HepG2 (cell line): ENCODE measurements around the gene CAPN15. TPM values are rescaled to one million over a fixed set of nuclear protein-coding genes. Genes with fewer than 3 reads are reported as not detected.

ENCODE experiments used
- ATAC-seq: fragments of 200-7000 bp; cut with Tn5 transposase; 3 replicates; pipeline ENCODE4 v1.9.1; 2020; ENCODE audit warnings: mild to moderate bottlenecking, moderate library complexity
- BruUV-seq: library from RNA; stranded (reverse); fragments of 400-500 nt; replicated peaks from 2 replicates; lab custom pipeline; 2021; lab: Mats Ljungman, UMichigan
- CTCF ChIA-PET: fragments of 300-600 bp; formaldehyde crosslinking; extraction: SDS; loops from one replicate; lab custom pipeline; 2021; ENCODE audit warnings: low total read pairs, inconsistent platforms, low intra/inter-chr PET ratio; lab: Yijun Ruan, JAX
- POLR2A ChIA-PET: fragments of 350-600 bp; sonication (Branson Sonifier 250); formaldehyde crosslinking; loops from one replicate; lab custom pipeline; 2020; ENCODE audit warnings: antibody characterized with exemption, inconsistent platforms; lab: Yijun Ruan, JAX
- DNase-seq: peaks from one replicate; pipeline ENCODE4 v3.0.0-alpha.2; 2015; ENCODE audit warnings: low spot score
- FAIRE-seq: peaks from 3 replicates; lab custom pipeline; 2011; peaks lifted over from hg19 to GRCh38; lab: Jason Lieb, UNC
- H2AFZ ChIP-seq: one replicate; pipeline ENCODE4 v1.6.1; 2011; ENCODE audit warnings: low read length, inconsistent platforms
- H3K27ac ChIP-seq: fragments of 300-600 bp; 3 replicates; pipeline ENCODE4 v1.8.0; 2011; ENCODE audit warnings: mixed run types, mild to moderate bottlenecking, mixed read lengths, low read length, inconsistent platforms; ENCODE audit not compliant: insufficient read depth; ENCODE audit errors: extremely low read length
- H3K27me3 ChIP-seq, 2 experiments: fragments of 200-600 bp in 1 of 2; 2 replicates in 1 of 2; 3 replicates in 1 of 2; pipeline versions ENCODE4 v1.6.0 to v1.8.0; 2011; ENCODE audit warnings: low read length in 2 of 2, mild to moderate bottlenecking in 2 of 2, moderate library complexity in 2 of 2, inconsistent platforms in 1 of 2; ENCODE audit not compliant: insufficient read depth in 2 of 2, control insufficient read depth in 1 of 2
- H3K36me3 ChIP-seq, 2 experiments: fragments of 200-600 bp in 1 of 2; replicated peaks in 1 of 2; 2 replicates in 1 of 2; 3 replicates in 1 of 2; pipeline versions ENCODE4 v1.5.1 to v1.8.0; 2011; ENCODE audit warnings: low read length in 2 of 2, inconsistent platforms in 1 of 2; ENCODE audit not compliant: insufficient read depth in 2 of 2, control insufficient read depth in 1 of 2
- H3K4me1 ChIP-seq: 2 replicates; pipeline ENCODE4 v1.5.1; 2012; ENCODE audit warnings: low read length, inconsistent platforms; ENCODE audit not compliant: insufficient read depth
- H3K4me2 ChIP-seq: 2 replicates; pipeline ENCODE4 v1.6.0; 2011; ENCODE audit warnings: low read depth, low read length, inconsistent platforms
- H3K4me3 ChIP-seq, 3 experiments: fragments of 200-600 bp in 1 of 3; sonication (generic), shearing (Covaris generic) in 1 of 3; replicated peaks in 1 of 3; 2 replicates each; pipeline ENCODE4 v1.5.1; 2011 to 2016; ENCODE audit warnings: low read length in 3 of 3, inconsistent platforms in 2 of 3, low read depth in 2 of 3, mild to moderate bottlenecking in 2 of 3, control low read depth in 1 of 3, mixed read lengths in 1 of 3; ENCODE audit not compliant: insufficient read depth in 1 of 3
- H3K79me2 ChIP-seq: one replicate; pipeline ENCODE4 v1.6.1; 2011; ENCODE audit warnings: low read length, inconsistent platforms; ENCODE audit not compliant: insufficient read depth
- H3K9ac ChIP-seq: 2 replicates; pipeline ENCODE4 v1.6.0; 2011; ENCODE audit warnings: mild to moderate bottlenecking, low read depth, low read length, inconsistent platforms; ENCODE audit not compliant: insufficient read depth
- H3K9me3 ChIP-seq: 2 replicates; pipeline ENCODE4 v1.5.1; 2012; ENCODE audit warnings: mild to moderate bottlenecking, low read length
- H4K20me1 ChIP-seq: 2 replicates; pipeline ENCODE4 v1.6.0; 2011; ENCODE audit warnings: inconsistent platforms, mild to moderate bottlenecking, low read length, moderate library complexity; ENCODE audit not compliant: insufficient read depth
- FOXO4 ChIP-seq: sonication (generic); formaldehyde crosslinking; conservative IDR thresholded peaks from 2 replicates; pipeline ENCODE4 v1.8.1; 2023; ENCODE audit warnings: missing genetic modification reagents
- KIAA2018 ChIP-seq: sonication (generic); formaldehyde crosslinking; IDR thresholded peaks from 2 replicates; pipeline ENCODE4 v1.5.0; 2020; ENCODE audit warnings: mild to moderate bottlenecking, missing genetic modification reagents, borderline replicate concordance
- PRDM15 ChIP-seq: sonication (generic); formaldehyde crosslinking; IDR thresholded peaks from 2 replicates; pipeline ENCODE4 v1.4.0; 2020; ENCODE audit warnings: missing genetic modification reagents
- SMAD3 ChIP-seq: sonication (generic); formaldehyde crosslinking; IDR thresholded peaks from 2 replicates; pipeline ENCODE4 v1.4.0; 2020; ENCODE audit warnings: missing genetic modification reagents
- STAG1 ChIP-seq: sonication (generic); formaldehyde crosslinking; IDR thresholded peaks from 2 replicates; pipeline ENCODE4 v1.4.0; 2020; ENCODE audit warnings: missing genetic modification reagents
- TARDBP ChIP-seq: sonication (generic); formaldehyde crosslinking; IDR thresholded peaks from 2 replicates; pipeline ENCODE4 v1.8.0; 2022; ENCODE audit warnings: mild to moderate bottlenecking, missing genetic modification reagents
- ZNF512 ChIP-seq: sonication (generic); formaldehyde crosslinking; IDR thresholded peaks from 2 replicates; pipeline ENCODE4 v1.4.0; 2020; ENCODE audit warnings: mild to moderate bottlenecking, missing genetic modification reagents
- WGBS: methylation state at CpG from one replicate; pipeline ENCODE4 v1.1.6; 2017; ENCODE audit warnings: low lambda C conversion rate; 5-methylcytosine and 5-hydroxymethylcytosine counted together
- in situ Hi-C: cut with HindIII; loops from 2 replicates; pipeline ENCODE4 v1.10.0; 2017; ENCODE audit warnings: low pct_unique_long_range_greater_than_20kb; ENCODE audit not compliant: extremely low pct_ligation_motif_present
- intact Hi-C: fragments of 100-400 bp; cut with micrococcal nuclease; formaldehyde crosslinking; loops from one replicate; pipeline ENCODE4 v1.10.0; 2022; ENCODE audit not compliant: unreplicated experiment
- polyA plus RNA-seq, 8 experiments: library from polyadenylated mRNA; depleted of rRNA in 3 of 8; stranded (reverse) in 7 of 8; unstranded in 1 of 8; fragments of >200 nt; fragmentation: Illumina TruSeq in 4 of 8; extraction: Trizol in 4 of 8; gene quantifications; 2 replicates each; pipeline versions ENCODE4 v1.2.1 to v1.2.3, GENCODE V29; 2011 to 2016; ENCODE audit warnings: low read depth in 4 of 8, missing spikeins in 1 of 8, mixed read lengths in 1 of 8; ENCODE audit not compliant: insufficient read depth in 1 of 8
- total RNA-seq, 5 experiments: library from RNA; depleted of rRNA; stranded (reverse); fragments of >200 nt; fragmentation: Illumina TruSeq; extraction: Trizol; gene quantifications; 2 replicates each; pipeline ENCODE4 v1.2.3, GENCODE V29; 2016; ENCODE audit warnings: low read depth in 1 of 5

The CAPN15 gene
- total and polyA plus RNA-seq, 2 of the 13 experiments (the other 11 are each of a cell fraction or from before 2014, with no cell fraction given) = 14.9 to 24.5 TPM

GRCh38 chr16:580141-580945, 52.8 kb downstream of the CAPN15 start:
- no peak overlapping the region for H3K4me2 ChIP-seq
- H3K27ac ChIP-seq = no peak overlapping the region
- H3K27me3 ChIP-seq = no peaks in the 10 kb centered on the region
- H3K4me1 ChIP-seq = peaks cover 15% of the 10 kb centered on the region
- no peaks in the 10 kb centered on the region for H3K9me3 ChIP-seq
- 94% methylated on average over 5 of the region's 27 CpGs for whole genome bisulfite sequencing
- CTCF ChIA-PET = interaction anchor here (1.8 kb wide), 1 partner anchor 31 kb away, joined by 11 read pairs; no protein-coding TSS in a partner anchor
- POLR2A ChIA-PET = interaction anchor here (1.6 kb wide), 1 partner anchor 56 kb away, joined by 6 read pairs; the partner anchor contains the start of gene METTL26
- no peaks in the 10 kb centered on the region for H4K20me1 ChIP-seq
- no peak overlapping the region for H3K4me3 ChIP-seq
- FAIRE-seq (no peak), ATAC-seq (no peak), DNase-seq (no peak)
- BruUV-seq = no TSS peak
- no peaks in the 10 kb centered on the region for H3K79me2 ChIP-seq
- H3K36me3 ChIP-seq = no peaks in the 10 kb centered on the region
- no peak overlapping the region for H3K9ac ChIP-seq
- H2AFZ ChIP-seq = no peak overlapping the region
- intact Hi-C loops = loop anchor here (10.0 kb wide), 1 partner anchor 64 kb away; the partner anchor contains the start of genes MCRIP2 and WDR90
- in situ Hi-C loops = no loop called here
- TF ChIP-seq STAG1 = no peak
- no peak for TF ChIP-seq PRDM15 (CRISPR knock-in tag)
- TF ChIP-seq SMAD3 (CRISPR knock-in tag) = no peak
- no peak for TF ChIP-seq FOXO4 (CRISPR knock-in tag)
- no peak for TF ChIP-seq TARDBP
- TF ChIP-seq KIAA2018 = no peak
- TF ChIP-seq ZNF512 (CRISPR knock-in tag) = no peak
